Activated CD4-positive, alpha-beta T cell treated with anti-CD3 and anti-CD28 coated beads for 4 hours (primary cell): ENCODE results near the gene ARMC2.
"Not testable (repeated sequence)": the region's sequence is repeated elsewhere in the genome, so short reads cannot be mapped to it uniquely, and the experiment has no call there.

ENCODE experiments used
- DNase-seq, 2 donors: peaks; one replicate each; pipeline ENCODE4 v3.0.0-alpha.2; 2020

Gene ARMC2

GRCh38 chr6:108836061-108836460 lies 12.2 kb upstream of the ARMC2 start:
- DNase-seq: no peak

- DNase-seq: no peak
Measured at GRCh38 chr6:108837236-108837971, 10.8 kb upstream of the ARMC2 start.

GRCh38 chr6:108838101-108838717 lies 10.0 kb upstream of the ARMC2 start:
- DNase-seq: no peak

- DNase-seq: no peak
Measured at GRCh38 chr6:108839083-108839642, 9.1 kb upstream of the ARMC2 start.

- no peak for DNase-seq
Measured at GRCh38 chr6:108840919-108841318, 7.3 kb upstream of the ARMC2 start.

GRCh38 chr6:108841377-108841855 lies 6.8 kb upstream of the ARMC2 start:
- no peak for DNase-seq

- no peak for DNase-seq
Measured at GRCh38 chr6:108844135-108844534, 4.1 kb upstream of the ARMC2 start.

- no peak for DNase-seq
Measured at GRCh38 chr6:108845145-108845544, 3.1 kb upstream of the ARMC2 start.

- DNase-seq: no peak
Measured at GRCh38 chr6:108846101-108846500, 2.1 kb upstream of the ARMC2 start.

- DNase-seq: no peak
Measured at GRCh38 chr6:108846628-108847027, 1.6 kb upstream of the ARMC2 start.

GRCh38 chr6:108847738-108848115 lies 495 bp upstream of the ARMC2 start:
- DNase-seq: no peak

- DNase-seq: no peak
Measured at GRCh38 chr6:108850669-108851465, 2.6 kb downstream of the ARMC2 start.

- DNase-seq: no peak
Measured at GRCh38 chr6:108851756-108852155, 3.5 kb downstream of the ARMC2 start.

- no peak for DNase-seq
Measured at GRCh38 chr6:108853077-108853476, 4.9 kb downstream of the ARMC2 start.

GRCh38 chr6:108862479-108863191 lies 14.4 kb downstream of the ARMC2 start:
- DNase-seq: no peak

GRCh38 chr6:108865751-108866286 lies 17.6 kb downstream of the ARMC2 start:
- not testable (repeated sequence) for DNase-seq

- no peak for DNase-seq
Measured at GRCh38 chr6:108866798-108867197, 18.6 kb downstream of the ARMC2 start.

- DNase-seq: no peak
Measured at GRCh38 chr6:108868647-108869046, 20.4 kb downstream of the ARMC2 start.

GRCh38 chr6:108869876-108870275 lies 21.7 kb downstream of the ARMC2 start:
- no peak for DNase-seq

GRCh38 chr6:108870357-108870756 lies 22.1 kb downstream of the ARMC2 start:
- DNase-seq: no peak

- DNase-seq: no peak
Measured at GRCh38 chr6:108872141-108872557, 23.9 kb downstream of the ARMC2 start.

- DNase-seq: no peak
Measured at GRCh38 chr6:108872575-108872974, 24.4 kb downstream of the ARMC2 start.
